ENCODE data around the gene HCRTR1. TPM values are rescaled to one million over a fixed set of nuclear protein-coding genes. Genes with fewer than 3 reads are reported as not detected.
A peak's percentile ranks its signal among the peaks of the same experiment; 100 is the strongest.

Gene HCRTR1
- total RNA-seq, 6 experiments from 2014 or later = not detected

DNA sequence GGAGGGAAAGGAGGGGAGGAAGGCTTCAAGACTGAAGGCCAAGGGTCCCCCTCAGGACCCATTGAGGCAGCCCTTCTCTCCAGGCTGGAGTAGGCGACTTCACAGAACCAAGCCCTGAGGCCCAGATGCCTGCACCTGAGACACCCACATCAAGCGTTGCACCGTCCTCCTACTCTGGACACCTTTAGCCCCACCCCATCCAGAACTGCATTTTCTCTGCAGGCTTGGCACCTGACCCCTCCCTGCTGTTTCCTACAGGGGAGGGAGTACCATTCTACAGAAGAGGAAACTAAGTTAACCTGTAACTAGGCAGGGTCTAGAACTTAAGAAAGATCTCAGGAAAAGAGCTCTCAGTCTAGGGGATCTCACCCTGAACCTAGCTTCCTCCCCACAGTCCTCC, 15.2 kb downstream of the HCRTR1 start:
- H3K36me3 ChIP-seq = peaks cover 0 to 70% (median 16%) of the 10 kb centered on the region in 4 donors
- WGBS (ENCODE audit: insufficient coverage, low coverage, low lambda C conversion rate, missing lambda C conversion rate) = no CpG with 5 or more reads among the region's 3 CpGs

DNA sequence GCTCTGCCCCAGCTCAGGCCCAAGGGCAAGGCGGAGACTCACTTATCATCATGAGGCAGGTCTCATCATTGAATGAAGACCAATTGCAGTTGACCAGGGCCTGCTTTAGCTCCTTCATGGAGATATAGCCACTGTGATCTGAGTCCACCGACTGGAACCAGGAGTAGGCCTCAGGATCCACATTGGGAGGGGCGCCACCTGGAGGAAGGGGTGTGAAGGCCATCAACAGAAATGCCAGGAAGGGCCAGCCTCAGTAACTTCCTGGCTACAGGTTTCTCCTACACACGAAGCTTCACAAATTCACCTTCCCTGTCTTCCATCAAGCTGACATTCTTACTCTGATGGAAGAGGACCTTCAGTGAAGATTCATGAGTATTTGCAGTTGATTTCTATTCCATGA, 15.6 kb downstream of the HCRTR1 start:
- Histone ChIP-seq H3K36me3 (peaks cover 0 to 66% (median 16%) of the 10 kb centered on the region in 4 donors), H3K9me3 (no peaks in the 10 kb centered on the region), H3K4me3 (no peak overlapping the region), H3K27me3 (no peaks in the 10 kb centered on the region), H3K4me1 (no peaks in the 10 kb centered on the region), H3K27ac (no peak overlapping the region)
- intact Hi-C loops (cut with DNase I) = no loop called here
- ATAC-seq = peak in 1 of 4 donors; percentile 28
- no peak for DNase-seq
- 79% methylated on average over 2 of the region's 4 CpGs for WGBS (ENCODE audit: insufficient coverage, low coverage, low lambda C conversion rate, missing lambda C conversion rate)
- TF ChIP-seq, protein P1, sequence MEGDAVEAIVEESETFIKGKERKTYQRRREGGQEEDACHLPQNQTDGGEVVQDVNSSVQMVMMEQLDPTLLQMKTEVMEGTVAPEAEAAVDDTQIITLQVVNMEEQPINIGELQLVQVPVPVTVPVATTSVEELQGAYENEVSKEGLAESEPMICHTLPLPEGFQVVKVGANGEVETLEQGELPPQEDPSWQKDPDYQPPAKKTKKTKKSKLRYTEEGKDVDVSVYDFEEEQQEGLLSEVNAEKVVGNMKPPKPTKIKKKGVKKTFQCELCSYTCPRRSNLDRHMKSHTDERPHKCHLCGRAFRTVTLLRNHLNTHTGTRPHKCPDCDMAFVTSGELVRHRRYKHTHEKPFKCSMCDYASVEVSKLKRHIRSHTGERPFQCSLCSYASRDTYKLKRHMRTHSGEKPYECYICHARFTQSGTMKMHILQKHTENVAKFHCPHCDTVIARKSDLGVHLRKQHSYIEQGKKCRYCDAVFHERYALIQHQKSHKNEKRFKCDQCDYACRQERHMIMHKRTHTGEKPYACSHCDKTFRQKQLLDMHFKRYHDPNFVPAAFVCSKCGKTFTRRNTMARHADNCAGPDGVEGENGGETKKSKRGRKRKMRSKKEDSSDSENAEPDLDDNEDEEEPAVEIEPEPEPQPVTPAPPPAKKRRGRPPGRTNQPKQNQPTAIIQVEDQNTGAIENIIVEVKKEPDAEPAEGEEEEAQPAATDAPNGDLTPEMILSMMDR (IDR thresholded peaks at IDR 0.05) = peak; percentile 13 to 46 (median 32)
- no peak for TF ChIP-seq POLR2A (IDR thresholded peaks at IDR 0.05)

More for the DNA sequence above, 15.2 kb downstream of the HCRTR1 start:
- ATAC-seq = no peak
- no peak for DNase-seq
- no peaks in the 10 kb centered on the region for H3K9me3 ChIP-seq
- no peak overlapping the region for H3K27ac ChIP-seq
- intact Hi-C loops (cut with DNase I) = no loop called here
- no peaks in the 10 kb centered on the region for H3K27me3 ChIP-seq
- no peaks in the 10 kb centered on the region for H3K4me1 ChIP-seq
- no peak overlapping the region for H3K4me3 ChIP-seq
- no peak for TF ChIP-seq POLR2A (IDR thresholded peaks at IDR 0.05)
- TF ChIP-seq, protein P1 (IDR thresholded peaks at IDR 0.05) = no peak

DNA sequence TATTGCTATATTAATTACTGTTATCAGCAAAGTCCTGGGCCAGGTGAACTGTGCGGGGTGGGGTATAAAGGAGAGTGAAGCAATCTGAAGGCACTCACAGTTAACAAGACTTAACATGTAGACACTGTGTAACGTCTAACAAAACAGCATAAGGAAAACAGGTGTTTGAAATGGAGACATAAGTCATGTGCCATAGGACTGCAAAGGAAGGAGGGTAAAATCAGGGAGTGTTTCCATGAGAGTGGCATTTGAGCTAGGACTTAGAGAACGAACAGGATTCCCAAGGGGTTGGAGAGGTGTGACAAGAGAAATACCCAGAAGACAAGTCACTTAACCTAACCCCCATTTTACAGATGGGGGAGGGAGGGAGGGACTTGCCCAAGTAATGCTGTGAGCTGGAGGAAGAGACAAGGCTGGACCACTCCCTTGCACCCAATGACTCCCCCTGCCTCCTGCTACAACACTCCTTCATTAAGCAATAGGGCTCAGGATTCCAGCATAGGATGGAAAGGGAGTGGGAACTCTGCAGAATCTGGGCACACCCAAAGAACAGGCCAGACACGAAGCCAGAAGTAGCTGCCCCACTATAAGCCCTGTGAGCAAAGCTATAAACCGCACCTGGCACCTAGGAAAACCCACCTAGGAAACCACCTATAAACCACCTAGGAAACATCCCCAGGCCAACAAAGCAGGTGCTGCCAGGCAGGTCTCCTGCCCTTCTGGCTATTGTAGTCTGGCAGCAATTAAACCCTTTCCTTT, 20.6 kb downstream of the HCRTR1 start:
- WGBS (ENCODE audit: insufficient coverage, low coverage, low lambda C conversion rate, missing lambda C conversion rate) = 71% methylated on average over 5 of the region's 5 CpGs
- peaks cover 0 to 17% (median 1%) of the 10 kb centered on the region in 4 donors for H3K36me3 ChIP-seq
- no peak for ATAC-seq
- peaks cover 0 to 5% (median 0%) of the 10 kb centered on the region in 4 donors for H3K4me1 ChIP-seq
- H3K27me3 ChIP-seq = no peaks in the 10 kb centered on the region
- no peak overlapping the region for H3K4me3 ChIP-seq
- intact Hi-C loops (cut with DNase I) = no loop called here
- no peak overlapping the region for H3K27ac ChIP-seq
- H3K9me3 ChIP-seq = no peaks in the 10 kb centered on the region
- no peak for TF ChIP-seq POLR2A (IDR thresholded peaks at IDR 0.05)
- TF ChIP-seq, protein P1 (IDR thresholded peaks at IDR 0.05) = no peak
- DNase-seq = no peak

DNA sequence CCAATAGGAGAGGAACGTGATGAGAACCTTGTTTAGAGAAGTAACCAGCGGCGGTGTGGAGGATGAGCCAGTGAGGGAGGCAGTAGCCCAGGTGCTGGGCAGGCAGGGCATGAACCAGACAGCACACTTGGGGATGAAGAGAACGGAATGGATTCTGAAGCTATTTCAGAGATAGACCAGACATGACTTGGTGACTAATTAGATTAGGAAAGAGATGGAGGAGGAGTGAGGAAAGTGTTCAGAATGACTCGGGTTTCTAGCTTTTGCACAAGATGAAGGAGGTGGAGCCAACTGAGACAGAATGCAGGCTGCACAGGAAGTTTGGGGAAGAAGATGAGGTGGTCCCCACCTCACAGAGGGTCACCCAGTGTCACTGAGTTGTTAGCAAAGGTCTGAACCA, 22.1 kb downstream of the HCRTR1 start:
- no peak for ATAC-seq
- 81% methylated on average over 5 of the region's 5 CpGs for WGBS (ENCODE audit: insufficient coverage, low coverage, low lambda C conversion rate, missing lambda C conversion rate)
- intact Hi-C loops (cut with DNase I) = no loop called here

More for the DNA sequence above, 22.1 kb downstream of the HCRTR1 start:
- no peaks in the 10 kb centered on the region for H3K9me3 ChIP-seq
- TF ChIP-seq, protein P1 (IDR thresholded peaks at IDR 0.05) = no peak
- TF ChIP-seq POLR2A (IDR thresholded peaks at IDR 0.05) = no peak
- no peak for DNase-seq
- peaks cover 0 to 10% (median 0%) of the 10 kb centered on the region in 4 donors for H3K36me3 ChIP-seq
- no peak overlapping the region for H3K27ac ChIP-seq
- no peaks in the 10 kb centered on the region for H3K27me3 ChIP-seq
- H3K4me1 ChIP-seq = peaks cover 0 to 13% (median 0%) of the 10 kb centered on the region in 4 donors
- no peak overlapping the region for H3K4me3 ChIP-seq

All from right lobe of liver (tissue), 6 donors.